Effector CD8-positive, alpha-beta T cell (primary cell): ENCODE measurements around the gene SYNDIG1L.

ENCODE experiments used
- DNase-seq: peaks from one replicate; lab custom pipeline; 2025; lab: John Stamatoyannopoulos, UW

Gene SYNDIG1L

GRCh38 chr14:74429991-74430390, 4.0 kb upstream of the SYNDIG1L start:
- no peak for DNase-seq

GRCh38 chr14:74429221-74429691, 3.2 kb upstream of the SYNDIG1L start:
- no peak for DNase-seq

DNA sequence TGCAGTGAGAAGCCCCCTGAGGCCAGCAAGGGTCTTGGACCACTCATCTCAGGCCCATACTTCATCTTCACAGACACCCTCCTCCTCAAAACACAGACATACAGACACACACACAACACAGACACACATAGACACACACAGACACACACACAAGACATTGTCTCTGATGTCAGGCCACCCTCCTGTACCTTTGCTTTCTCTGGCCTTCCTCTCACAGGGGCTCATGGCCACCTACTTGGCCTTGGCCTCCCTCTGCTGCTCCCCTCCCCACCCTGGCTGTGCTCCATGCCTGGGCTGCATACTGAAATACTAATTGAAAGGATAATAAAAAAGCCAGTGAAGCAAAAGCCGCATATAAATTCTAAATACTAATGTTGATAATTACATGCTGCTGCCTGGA, 1.6 kb upstream of the SYNDIG1L start:
- no peak for DNase-seq

DNA sequence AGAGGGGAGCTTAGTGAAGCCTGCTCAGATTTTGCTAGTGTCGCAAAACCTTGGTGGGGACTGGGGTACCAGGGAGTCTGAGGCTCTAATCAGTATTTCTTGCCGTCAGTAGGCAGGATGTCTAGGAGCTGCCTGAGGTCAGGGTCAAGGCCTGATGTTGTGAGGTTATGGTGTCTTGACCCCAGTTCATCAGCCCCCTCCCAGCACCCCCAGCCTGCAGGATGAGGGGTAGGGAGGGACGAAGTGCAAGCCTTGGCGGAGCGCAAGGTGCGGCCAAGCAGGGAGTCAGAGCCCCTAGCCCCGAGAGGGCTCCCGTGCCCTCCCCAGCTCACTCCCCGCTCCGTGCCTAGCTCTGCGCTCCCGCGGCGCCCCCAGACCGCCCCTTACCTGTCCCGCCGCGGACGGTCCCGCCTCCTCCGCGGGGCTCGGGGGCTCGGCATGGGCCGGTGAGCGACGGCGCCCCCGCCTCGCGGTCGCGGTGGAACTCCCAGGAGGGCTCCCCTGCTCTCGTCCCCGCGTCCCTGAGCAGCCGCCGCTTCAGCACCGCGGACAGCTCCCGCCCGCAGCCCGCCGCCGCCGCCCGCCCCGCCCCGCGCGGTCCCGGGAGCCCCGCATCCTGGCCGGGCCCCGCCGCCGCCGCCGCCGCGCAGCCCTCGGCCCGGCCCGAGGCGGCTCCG, 347 bp downstream of the SYNDIG1L start:
- DNase-seq, result peak; percentile 12

DNA sequence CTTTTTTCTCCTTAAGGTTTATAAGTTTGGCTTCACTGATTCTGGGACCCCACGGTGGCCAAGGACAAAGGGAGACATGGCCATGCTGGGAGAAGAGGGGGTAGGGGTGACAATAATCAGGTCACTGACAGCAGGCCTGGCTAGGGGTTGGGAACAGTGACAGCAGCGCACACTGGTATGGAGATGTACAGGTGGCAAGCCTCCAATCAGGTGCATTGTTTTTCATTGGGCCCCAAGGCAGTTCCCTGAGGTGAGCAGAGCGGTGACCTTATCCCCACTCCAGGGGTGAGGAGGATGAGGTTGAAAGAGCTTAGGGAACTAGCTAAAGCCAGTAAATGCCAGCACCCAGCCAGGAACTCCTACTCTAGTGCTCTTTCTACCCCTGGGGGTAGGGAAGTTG, 1.4 kb downstream of the SYNDIG1L start:
- no peak for DNase-seq

DNA sequence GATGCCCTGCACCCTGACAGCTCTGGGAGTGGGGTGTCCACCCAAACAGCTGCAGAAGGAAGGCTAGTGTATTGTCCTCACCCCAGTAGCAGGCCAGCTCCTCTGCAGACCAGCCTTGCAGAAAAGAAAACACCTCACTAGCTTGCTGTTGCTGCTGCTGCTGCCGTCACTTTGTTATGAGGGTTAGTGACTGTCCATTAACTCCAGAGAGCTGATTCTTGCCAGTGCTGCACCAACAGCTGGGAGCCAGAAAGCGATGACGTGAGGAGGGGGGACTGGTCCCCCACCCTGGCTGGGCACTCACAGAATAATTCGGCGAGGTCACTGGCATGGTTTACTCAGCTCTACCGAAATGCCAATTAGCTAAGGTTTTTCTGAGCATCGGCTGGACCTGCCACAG, 2.8 kb downstream of the SYNDIG1L start:
- DNase-seq, result no peak

DNA sequence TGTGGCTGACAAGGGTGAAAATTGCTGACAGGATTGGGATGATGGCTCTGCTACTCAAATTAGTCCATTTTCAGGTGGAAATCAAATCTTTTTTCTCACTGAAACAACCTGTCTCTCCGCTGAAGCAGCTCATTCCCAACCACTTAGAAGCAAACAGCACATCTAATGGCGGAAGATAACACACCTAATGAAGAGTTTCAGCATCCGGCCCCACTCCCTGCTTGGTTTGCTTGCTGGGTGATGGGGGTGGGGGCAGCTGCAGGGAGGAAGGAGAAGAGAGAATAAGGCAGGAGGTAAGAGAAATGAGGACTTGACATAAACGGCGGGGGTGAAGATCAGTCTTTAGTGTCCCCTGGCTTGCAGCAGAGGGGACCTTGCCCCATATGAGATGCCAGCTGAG, 4.0 kb downstream of the SYNDIG1L start:
- DNase-seq, result no peak

DNA sequence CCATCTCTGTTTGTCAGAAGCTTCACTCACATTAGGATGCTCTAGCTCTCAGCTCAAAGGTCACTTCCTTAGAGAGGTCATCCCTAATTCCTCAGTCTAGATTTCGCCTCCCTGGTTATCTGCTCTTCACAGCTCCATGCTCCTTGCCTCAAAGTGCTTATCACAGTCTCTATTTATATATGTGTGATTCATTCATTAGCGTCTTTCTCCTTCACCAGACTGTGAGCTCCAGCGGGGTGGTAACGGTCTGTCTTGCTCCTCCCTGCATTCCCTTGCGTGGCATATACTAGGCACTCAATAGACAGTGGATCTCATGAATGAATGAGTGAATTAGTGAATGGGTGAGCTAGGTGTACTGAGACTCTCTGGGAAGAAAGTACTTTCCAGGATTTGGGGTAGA, 6.9 kb downstream of the SYNDIG1L start:
- no peak for DNase-seq

DNA sequence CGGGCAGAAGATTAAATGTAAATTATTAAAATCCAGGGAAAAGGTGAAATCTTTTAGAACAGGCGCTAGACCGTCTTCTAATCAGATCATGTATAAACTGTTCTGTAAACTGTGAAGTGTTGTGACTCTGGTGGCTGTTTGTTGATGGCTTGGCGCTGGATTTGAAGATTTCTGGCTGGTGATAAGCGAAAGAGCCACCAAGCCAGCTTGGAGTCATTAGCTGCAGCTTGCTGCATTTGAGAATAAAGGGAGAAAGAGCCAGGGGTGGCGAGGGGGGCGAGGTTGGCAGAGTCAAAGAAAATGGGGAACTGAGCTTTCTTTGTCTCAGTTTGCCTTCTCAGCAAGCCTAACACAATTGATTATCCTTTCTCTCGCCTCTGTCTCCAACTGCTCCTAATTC, 8.0 kb downstream of the SYNDIG1L start:
- no peak for DNase-seq

GRCh38 chr14:74417611-74418010, 8.4 kb downstream of the SYNDIG1L start:
- no peak for DNase-seq

DNA sequence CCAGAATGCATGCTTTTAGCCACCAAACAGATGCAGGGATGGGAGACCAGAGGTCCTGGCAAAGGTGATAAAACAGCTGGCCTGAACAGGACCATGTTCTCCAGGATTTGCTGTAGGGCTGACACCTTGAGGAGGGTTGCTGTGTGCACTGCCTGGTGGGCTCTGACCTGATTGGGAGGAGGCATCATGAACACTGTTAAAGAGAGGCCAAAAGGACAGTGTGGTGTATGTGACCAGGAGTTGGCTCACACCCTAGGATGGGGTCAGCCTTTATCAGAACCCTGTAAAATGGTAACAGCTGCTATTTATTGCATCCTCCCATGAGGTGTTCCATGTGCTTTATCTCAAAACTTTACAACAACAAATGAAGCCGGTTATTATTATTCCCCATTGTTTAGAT, 8.8 kb downstream of the SYNDIG1L start:
- no peak for DNase-seq

GRCh38 chr14:74415115-74415437, 10.9 kb downstream of the SYNDIG1L start:
- DNase-seq, result no peak

DNA sequence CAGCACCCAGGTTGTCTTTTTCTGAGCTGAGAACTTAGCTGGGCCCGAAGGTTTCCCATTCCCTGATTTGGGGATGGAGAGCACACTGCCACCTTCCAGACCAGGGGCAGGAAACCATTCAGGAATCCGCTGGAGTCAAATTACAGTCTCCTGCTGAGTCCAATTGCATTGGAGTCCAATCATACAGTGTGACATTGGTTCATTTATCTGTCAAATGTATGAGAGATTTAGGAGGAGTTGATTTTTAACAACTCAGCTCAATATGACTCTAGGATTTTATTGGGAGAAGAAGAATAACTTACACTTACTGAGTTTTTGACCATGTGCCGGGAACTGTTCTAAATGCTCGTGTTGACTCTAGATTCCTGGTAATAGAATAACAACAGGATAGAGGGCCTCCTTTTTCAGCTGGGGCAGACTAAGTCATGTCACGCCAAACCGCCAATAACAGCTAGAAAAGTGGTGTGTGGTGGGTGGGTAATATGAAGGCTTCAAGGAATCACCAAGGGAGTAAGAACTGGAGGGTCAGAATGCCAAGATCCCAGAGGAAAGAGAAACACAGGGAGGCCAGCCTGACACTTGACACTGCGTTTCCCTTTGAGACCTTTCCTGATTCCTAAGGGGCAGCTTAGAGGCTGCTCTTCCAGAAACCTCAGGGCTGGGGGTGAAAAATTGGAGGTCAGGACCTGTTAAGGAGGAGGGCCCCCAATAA, 11.5 kb downstream of the SYNDIG1L start:
- DNase-seq, result no peak

DNA sequence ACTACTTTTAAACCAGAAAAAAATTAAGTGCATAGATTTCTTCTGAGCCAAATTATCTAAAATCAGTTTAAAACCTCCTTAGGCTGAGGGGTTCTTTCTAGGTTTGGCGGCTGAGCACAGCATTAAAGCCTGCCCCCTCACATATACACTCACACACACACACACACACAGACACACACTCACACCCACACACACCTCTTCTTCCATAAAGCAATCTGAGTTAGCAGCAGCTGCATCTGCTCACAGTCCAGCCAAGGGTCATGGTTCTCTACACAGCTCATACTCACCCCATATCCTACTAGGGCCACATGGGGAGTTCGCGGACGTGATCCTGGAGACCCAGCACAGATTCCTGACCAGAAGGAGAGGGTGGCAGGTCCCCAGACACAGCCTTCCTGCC, 12.4 kb downstream of the SYNDIG1L start:
- DNase-seq, result no peak

DNA sequence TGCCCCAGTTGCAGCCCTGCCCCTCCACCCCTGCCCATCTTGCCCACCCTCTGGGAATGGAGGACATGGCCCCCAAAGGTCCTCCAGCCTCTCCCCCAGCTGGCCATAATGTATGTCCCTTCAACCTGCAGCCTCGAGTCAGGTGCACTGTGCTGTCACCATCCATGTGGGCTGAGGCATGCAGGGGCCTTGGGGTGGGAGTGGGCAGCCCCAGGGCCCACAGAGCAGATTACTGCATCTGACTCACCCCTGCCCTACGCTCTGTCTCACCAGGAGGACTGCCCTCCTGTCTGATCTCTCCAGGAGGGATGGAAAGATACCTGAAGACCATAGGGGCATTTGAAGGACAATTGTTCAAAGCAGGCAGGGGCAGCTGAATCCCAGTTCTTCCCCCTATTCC, 13.3 kb downstream of the SYNDIG1L start:
- DNase-seq, result no peak

DNA sequence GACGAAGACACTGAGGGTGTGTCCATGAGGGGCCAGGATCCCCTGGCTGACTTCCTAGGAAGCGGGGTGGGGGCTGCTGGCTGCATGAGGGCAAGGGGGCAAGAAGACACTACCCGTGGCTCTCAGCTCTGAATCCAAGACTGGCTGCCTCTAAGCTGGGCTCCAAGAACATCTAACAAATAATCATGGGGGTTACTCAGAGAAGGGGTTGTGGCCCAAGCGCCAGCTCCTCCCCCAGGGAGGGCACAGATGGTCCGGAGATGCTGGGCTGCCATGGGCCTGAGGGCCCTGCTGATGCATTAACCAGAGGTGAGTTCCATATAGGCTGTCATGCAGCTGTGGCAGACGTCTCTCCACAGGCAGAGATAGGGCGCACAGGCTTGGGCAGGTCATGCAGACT, 14.3 kb downstream of the SYNDIG1L start:
- no peak for DNase-seq

DNA sequence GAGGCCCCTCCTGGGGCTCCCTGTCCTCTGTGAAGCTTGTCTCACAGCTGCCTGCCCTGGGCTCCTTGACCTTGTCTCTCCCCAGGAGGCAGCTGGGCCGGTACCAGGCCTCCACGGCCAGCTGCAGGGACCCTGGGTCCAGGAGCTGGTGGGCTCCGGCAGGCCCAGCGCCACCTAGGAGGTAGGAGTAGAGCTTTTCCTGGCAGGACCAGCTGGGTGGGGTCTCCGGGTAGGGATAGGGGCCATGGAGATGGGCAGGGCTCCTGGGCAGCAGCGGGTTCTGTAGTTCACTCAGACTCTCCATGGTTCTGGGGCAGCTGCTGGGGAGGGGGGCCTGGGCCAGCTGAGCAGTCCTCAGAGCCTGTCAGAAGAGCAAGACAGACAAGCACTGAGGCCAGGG, 16.6 kb downstream of the SYNDIG1L start:
- no peak for DNase-seq

DNA sequence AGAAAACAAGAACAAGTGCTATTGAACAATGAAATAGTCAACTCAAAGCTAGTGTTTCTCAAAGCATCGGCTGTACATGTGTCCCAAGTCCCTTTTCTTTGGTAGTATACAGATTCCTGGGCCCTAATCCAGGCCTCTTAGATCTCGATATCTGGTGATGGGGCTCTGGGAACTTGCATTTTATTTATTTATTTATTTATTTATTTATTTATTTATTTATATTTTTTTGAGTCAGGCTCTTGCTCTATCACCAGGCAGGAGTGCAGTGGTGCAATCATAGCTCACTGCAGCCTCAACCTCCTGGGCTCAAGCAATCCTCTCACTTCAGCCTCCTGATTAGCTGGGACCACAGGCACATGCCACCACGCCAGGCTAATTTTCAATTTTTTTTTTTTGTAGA, 17.1 kb downstream of the SYNDIG1L start:
- DNase-seq, result no peak

- DNase-seq, result no peak
Measured at GRCh38 chr14:74407801-74408154, 18.2 kb downstream of the SYNDIG1L start.

DNA sequence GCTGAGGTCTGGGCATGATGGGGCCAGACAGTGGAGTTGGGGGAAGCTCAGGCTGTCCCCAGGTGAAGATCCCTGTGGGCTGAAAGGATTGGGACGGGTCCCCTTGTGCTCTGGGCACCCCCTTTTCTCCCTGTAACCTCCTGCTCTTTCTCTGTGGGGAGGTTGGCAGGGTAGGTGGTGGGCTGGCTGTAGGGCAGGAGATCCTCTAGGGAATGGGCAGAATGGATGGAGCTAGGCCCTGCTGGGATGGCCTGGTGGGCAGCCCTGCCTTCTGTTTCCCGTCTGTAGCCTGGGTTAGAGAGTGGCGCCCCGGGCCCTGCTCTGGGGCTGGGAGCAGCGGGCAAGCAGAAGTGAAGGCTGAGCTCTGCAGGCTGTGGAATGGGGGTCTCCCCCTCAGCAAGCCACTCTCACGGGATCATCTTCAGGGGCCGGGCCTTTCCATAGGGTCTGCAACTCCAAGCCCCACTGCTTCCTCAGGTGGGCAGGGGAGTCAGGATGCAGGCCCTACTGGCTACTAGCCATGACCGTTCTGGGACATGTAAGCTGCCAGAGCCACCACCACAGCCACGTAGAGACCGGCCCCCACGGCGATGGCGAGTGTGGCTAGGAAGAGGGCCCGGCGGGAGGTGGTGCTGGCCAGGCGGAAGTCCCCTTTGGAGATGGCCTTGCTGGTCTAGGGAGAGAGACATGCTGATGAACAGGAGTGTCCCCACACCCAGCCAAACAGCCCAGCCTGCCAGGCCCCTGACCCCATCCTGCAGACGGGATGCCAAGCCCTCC, 18.8 kb downstream of the SYNDIG1L start:
- DNase-seq, result no peak

DNA sequence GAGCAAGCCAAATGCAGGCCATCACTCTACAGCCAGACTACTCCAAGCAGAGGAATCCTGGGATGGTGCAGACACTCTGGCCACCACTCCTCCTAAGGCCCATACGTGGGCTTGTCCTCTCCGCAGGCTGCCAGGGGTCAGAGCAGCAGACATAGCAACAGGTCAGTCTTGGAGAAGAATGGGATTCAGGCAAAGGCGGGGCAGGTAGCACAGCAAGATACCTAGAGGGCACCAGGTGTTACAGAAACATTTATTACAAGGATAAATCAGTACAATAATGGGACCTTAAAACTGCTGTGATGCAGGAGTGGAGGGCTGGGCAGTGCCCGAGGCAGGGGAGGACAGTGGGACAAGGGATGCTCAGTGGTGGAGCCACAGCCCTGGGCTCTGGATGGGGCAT, 20.3 kb downstream of the SYNDIG1L start:
- no peak for DNase-seq

DNA sequence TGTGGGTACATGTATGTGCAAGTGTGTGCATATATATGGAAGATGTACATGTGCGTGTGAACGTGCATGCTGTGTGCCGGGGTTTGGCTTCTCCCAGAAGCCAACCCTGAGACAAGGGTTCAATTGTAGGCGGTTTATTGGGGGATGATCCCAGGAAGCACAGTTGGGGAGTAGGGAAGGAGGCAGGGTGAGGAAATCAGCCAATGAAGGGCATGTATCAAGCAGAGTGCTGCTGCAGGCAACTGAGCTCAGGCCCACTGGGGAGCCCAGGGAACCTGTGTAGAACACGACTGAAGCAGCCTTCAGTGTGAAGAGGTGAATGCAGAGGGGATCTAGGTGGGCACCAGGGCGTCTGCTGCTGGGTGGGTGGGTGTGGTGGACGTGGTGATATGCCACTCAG, 21.6 kb downstream of the SYNDIG1L start:
- DNase-seq, result no peak
